A549 treated with CpdA at 1 μM for 4 hours (cell line): ENCODE results near the gene PRM3. TPM values are rescaled to one million over a fixed set of nuclear protein-coding genes. Genes with fewer than 3 reads are reported as not detected.

Source experiments
- total RNA-seq: library from RNA; stranded (reverse); fragments of 200-300 nt; extraction: Qiagen RNA extraction; gene quantifications from 5 replicates; pipeline ENCODE4 v1.2.3, GENCODE V29; 2022; ENCODE audit warnings: low read depth

PRM3 gene
- not detected in 5 replicates for total RNA-seq

DNA sequence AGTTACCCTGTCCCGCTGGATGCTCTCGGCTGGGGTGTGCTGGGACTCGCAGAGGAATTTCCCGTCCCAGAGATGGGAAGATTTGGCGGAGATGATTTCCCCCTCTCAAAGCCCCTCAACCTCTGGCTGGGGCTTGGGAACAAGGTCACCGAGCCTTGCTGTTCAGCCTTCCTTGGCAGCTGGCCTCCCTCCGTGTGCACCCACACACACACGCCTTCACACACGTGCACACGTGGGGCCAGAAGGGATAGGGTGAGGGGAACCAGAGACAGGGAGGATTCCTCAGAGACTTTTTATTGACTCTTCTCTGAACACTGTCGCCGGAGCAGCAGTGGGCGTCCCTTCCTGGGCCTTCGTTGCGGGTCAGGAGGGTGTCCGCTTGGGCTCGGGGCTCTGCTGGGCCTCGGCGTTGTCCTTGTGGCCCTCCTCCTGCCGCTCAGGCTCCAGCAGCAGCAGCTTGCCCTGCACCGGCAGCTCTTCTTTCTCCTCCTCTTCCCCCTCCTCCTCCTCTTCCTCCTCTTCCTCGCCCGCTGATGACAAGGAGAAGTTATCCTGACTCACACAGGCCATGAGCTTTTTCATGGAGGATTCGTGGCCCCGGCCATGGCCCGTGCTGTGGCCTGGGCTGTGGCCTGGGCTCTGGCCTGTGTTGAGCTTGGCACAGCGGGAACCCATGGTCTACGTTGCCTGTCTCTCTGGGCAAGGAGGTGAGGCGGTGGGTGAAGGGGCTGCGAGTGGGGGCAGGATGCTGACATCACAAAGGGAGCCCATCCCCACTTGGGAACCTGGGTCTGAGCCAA, at the start of gene PRM3:
Gene PRM3, minus strand, starts transcription at position 709 of the 800 bp plus-strand sequence. Its CDS starts 34 bp downstream, at position 675.

GRCh38 chr16:11280616-11281522, 7.4 kb upstream of the PRM3 start, which contains the start of gene PRM1:
Gene PRM1 (minus strand): TSS chr16:11281330. CDS start chr16:11281238, 92 bp downstream.

GRCh38 chr16:11276143-11276895, 2.9 kb upstream of the PRM3 start, which contains the start of gene PRM2:
Gene PRM2 (minus strand): TSS chr16:11276480. CDS start chr16:11276370, 110 bp downstream.

GRCh38 chr16:11268921-11269375, 4.5 kb downstream of the PRM3 start, which contains the start of gene TNP2:
Gene TNP2 (minus strand): TSS chr16:11269325. CDS start chr16:11269262, 63 bp downstream.

DNA sequence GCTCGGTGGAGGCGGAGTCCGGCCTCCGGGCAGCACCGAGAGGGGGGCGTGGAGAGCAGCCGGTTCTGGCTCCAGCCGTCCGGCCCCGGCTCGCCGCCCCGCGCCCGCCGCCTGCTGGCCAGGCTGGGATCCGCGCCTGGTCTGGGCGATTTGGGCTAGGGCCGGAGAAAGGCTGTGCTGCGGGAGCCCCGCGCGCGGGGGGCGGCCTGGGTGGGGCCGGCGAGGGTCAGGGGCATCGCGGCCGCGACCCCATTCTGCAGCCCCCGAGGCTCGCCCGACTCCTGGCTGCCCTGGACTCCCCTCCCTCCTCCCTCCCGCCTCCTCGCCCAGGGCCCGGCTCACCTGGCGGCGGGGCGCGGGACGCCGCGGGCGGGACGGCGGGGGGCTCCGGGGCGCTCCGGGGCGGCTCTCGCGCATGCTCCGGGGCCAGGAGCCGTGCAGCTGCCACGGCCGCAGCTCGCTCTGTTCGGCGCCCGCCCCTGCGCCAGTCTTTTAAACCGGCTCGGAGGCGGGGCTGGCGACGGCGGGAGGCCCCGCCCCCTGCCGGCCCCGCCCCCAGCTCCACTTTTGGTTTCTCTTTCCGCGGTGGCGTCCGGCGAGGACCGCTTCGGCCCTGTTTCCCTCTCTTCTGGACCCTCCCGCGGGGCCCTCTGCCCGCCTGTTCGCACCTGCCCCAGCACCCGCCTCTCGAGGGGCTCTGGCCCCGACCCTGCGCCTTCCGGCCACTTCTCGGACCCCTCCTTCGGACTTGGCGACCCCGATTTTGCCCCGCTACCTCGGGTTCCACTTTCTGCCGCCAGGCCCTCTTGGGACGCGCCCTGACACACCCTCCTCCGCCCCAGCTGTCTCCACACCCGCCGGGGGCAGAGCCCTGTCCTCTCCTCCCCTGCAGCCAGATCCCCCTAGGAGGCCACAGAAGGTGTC, 17.4 kb downstream of the PRM3 start, which contains the start of gene SOCS1:
Gene SOCS1, minus strand, starts transcription at position 468 of the 924 bp plus-strand sequence. CDS start 726 bp downstream, outside the sequence.

Other genes with a start within 250 kb of the PRM3 start
- gene SOCS1, start 17.4 kb downstream of the PRM3 start, total RNA-seq: 0.56 to 1.7 TPM (median 1.5 TPM) in 5 replicates
- not detected in 5 replicates for gene TNP2, start 4.3 kb downstream of the PRM3 start, total RNA-seq
- not detected in 5 replicates for gene PRM2, start 2.9 kb upstream of the PRM3 start, total RNA-seq
- not detected in 5 replicates for gene PRM1, start 7.7 kb upstream of the PRM3 start, total RNA-seq
- 26.7 to 35.5 TPM (median 32.2 TPM) in 5 replicates for gene RMI2, start 71.8 kb upstream of the PRM3 start, total RNA-seq